ENCODE results near the gene HOXA7. TPM values are rescaled to one million over a fixed set of nuclear protein-coding genes. Genes with fewer than 3 reads are reported as not detected.

The HOXA7 gene
- total and polyA plus RNA-seq, 10 of the 15 experiments (the other 5 are each of a cell fraction or from before 2014, with no cell fraction given) = not detected

GRCh38 chr7:27116962-27117886 lies 39.3 kb downstream of the HOXA7 start:
- Histone ChIP-seq H3K4me3 (no peak overlapping the region), H3K9me3 (replicated peaks; ENCODE audit: control insufficient read depth, insufficient read depth, low read length) (no peaks in the 10 kb centered on the region), H3K4me1 (ENCODE audit: control insufficient read depth, insufficient read depth, low read length) (no peaks in the 10 kb centered on the region), H3K4me2 (ENCODE audit: control insufficient read depth, insufficient read depth) (no peak overlapping the region), H4K20me1 (ENCODE audit: control insufficient read depth, insufficient read depth) (no peaks in the 10 kb centered on the region; the same call in 1 of the 2 replicates), H3K27me3 (replicated peaks in 1 of 2; ENCODE audit: control insufficient read depth in 2 of 2, insufficient read depth in 2 of 2, low read length in 1 of 2) (no peaks in the 10 kb centered on the region; a peak in 1 of 4 replicates), H3K36me3 (ENCODE audit: control insufficient read depth in 2 of 2, insufficient read depth in 2 of 2, low read length in 1 of 2) (no peaks in the 10 kb centered on the region), H3K9ac (ENCODE audit: control insufficient read depth, insufficient read depth, low read length) (no peak overlapping the region), H3K27ac (ENCODE audit: control insufficient read depth, insufficient read depth) (no peak overlapping the region), H2AFZ (ENCODE audit: control insufficient read depth, low read depth, low read length) (no peak overlapping the region), H3K79me2 (ENCODE audit: control insufficient read depth, insufficient read depth, low read length) (no peaks in the 10 kb centered on the region)
- ChIA-PET RAD21 (ENCODE audit: unreplicated experiment) (no interaction called here), SMC1A (ENCODE audit: uncharacterized antibody, unreplicated experiment) (interaction anchor here (1.3 kb wide), 1 partner anchor 17 kb away, joined by 3 read pairs; no protein-coding TSS in a partner anchor), POLR2A (no interaction called here), CTCF (no interaction called here)
- intact Hi-C loops (cut with micrococcal nuclease; ENCODE audit: unreplicated experiment) (no loop called here), in situ Hi-C loops (cut with MboI) (no loop called here)
- 39% methylated on average over 10 of the region's 12 CpGs for WGBS (ENCODE audit: insufficient coverage, insufficient replicate concordance, low lambda C conversion rate, missing lambda C conversion rate)
- no peak for TF ChIP-seq NR2F1 (conservative IDR thresholded peaks at IDR 0.05)
- TF ChIP-seq, protein P1, sequence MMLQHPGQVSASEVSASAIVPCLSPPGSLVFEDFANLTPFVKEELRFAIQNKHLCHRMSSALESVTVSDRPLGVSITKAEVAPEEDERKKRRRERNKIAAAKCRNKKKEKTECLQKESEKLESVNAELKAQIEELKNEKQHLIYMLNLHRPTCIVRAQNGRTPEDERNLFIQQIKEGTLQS (IDR thresholded peaks at IDR 0.05; ENCODE audit: borderline replicate concordance, extremely low read depth, low read depth, low read length) = no peak
- no peak for TF ChIP-seq SP1 (IDR thresholded peaks at IDR 0.05; ENCODE audit: low read depth, low read length)
- TF ChIP-seq GABPA (IDR thresholded peaks at IDR 0.05; ENCODE audit: low read depth) = no peak
- TF ChIP-seq SUPT20H (IDR thresholded peaks at IDR 0.05; ENCODE audit: borderline replicate concordance, control insufficient read depth, low read depth, low read length) = no peak
- TF ChIP-seq ASH2L (IDR thresholded peaks at IDR 0.05; ENCODE audit: borderline replicate concordance, low read depth) = no peak
- no peak for TF ChIP-seq IRF4 (IDR thresholded peaks at IDR 0.05; ENCODE audit: low read depth, low read length)
- TF ChIP-seq CEBPZ (IDR thresholded peaks at IDR 0.05; ENCODE audit: low read depth, low read length) = no peak
- no peak for TF ChIP-seq NR2C1 (IDR thresholded peaks at IDR 0.05)
- TF ChIP-seq YBX1 (IDR thresholded peaks at IDR 0.05) = no peak
- no peak for TF ChIP-seq ATF2 (IDR thresholded peaks at IDR 0.05; ENCODE audit: low read length)
- TF ChIP-seq, protein P2, sequence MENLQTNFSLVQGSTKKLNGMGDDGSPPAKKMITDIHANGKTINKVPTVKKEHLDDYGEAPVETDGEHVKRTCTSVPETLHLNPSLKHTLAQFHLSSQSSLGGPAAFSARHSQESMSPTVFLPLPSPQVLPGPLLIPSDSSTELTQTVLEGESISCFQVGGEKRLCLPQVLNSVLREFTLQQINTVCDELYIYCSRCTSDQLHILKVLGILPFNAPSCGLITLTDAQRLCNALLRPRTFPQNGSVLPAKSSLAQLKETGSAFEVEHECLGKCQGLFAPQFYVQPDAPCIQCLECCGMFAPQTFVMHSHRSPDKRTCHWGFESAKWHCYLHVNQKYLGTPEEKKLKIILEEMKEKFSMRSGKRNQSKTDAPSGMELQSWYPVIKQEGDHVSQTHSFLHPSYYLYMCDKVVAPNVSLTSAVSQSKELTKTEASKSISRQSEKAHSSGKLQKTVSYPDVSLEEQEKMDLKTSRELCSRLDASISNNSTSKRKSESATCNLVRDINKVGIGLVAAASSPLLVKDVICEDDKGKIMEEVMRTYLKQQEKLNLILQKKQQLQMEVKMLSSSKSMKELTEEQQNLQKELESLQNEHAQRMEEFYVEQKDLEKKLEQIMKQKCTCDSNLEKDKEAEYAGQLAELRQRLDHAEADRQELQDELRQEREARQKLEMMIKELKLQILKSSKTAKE (IDR thresholded peaks at IDR 0.05; ENCODE audit: low read depth, poor library complexity, severe bottlenecking) = no peak
- no peak for TF ChIP-seq HDAC2 (IDR thresholded peaks at IDR 0.05)
- BruUV-seq (replicated peaks) = no TSS peak
- ATAC-seq = no peak
- FAIRE-seq = no peak
- no peak for DNase-seq (ENCODE audit: low read depth, low spot score)
